HG02798 (cell line): ENCODE measurements around the gene WDR6.
"Not testable (repeated sequence)": the region's sequence is repeated elsewhere in the genome, so short reads cannot be mapped to it uniquely, and the experiment has no call there.

ENCODE experiments used
- ATAC-seq: cut with Tn5 transposase; IDR thresholded peaks from one replicate; pipeline ENCODE4 v1.9.1; 2021; ENCODE audit warnings: mild to moderate bottlenecking; ENCODE audit not compliant: unreplicated experiment, poor library complexity

Gene WDR6

DNA sequence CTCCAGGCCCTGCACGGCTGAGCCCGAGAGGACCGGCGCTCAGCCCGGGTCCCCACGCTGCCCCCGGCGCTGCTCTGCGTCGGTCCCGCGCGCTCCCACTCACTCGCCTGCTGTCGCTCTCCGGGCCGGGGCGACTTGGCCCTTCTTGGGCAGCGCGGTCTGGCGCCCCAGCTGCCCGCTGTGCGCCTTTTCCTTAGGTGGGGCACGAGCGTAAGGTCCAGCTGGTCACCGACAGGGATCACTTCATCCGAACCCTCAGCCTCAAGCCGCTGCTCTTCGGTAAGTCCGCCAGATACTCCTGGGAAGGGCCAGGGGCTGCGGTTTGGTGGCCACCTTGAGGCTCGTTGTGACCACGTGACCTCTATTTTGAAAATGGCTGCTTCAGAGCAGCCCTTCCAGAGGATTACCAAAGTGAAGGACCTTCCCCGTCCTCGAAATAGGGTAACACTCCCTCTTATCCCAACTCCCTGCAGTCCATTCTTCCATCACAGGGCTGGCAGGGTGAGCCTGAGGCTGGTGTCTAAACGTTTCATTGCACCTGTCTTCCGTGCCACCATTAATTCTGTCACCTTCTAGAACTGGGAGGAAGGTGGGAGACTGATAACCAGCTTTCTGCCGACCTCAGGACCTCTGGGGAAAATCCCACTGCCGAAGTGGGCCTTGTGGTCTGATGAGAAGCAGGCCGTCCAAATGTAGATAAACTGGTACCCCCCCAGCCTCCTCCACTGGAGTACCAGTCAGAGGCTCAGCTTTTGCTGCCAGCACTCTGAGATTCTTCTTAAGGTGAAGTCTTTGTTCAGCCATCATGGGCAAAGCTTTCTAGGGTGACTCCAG lies 16.3 kb upstream of the WDR6 start:
- ATAC-seq: peak; percentile 14

- ATAC-seq: no peak
Measured at GRCh38 chr3:48991851-48992545, 15.2 kb upstream of the WDR6 start.

GRCh38 chr3:48993834-48994233 lies 13.4 kb upstream of the WDR6 start:
- ATAC-seq: no peak

GRCh38 chr3:48996640-48997039 lies 10.6 kb upstream of the WDR6 start:
- no peak for ATAC-seq

DNA sequence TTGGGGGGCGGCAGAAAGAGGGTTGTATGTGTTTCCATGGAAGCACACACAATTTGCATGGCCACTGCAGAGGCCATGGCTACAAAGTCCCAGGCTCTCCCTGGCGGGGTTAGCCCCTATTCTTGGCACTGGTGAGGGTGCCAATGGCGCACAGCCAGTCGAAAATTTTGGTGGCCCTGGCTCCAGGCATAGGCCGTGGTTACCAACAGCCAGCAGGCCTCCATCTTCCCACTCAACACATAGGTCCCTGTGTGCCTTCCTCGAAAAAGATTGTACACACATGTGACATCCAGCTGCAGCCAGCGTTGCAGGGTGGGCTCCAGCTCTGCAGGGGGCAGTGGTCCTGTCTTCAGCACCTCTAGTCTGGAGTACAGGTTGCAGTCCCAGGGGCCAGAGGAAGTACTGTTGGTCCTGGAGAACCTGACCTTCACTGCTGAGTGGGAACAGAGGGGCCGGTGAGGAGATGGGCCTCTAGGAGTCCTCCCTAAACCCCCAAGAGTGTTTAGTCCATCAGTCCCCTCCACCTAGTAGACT lies 10.0 kb upstream of the WDR6 start:
- no peak for ATAC-seq

GRCh38 chr3:48997714-48998637 lies 9.2 kb upstream of the WDR6 start:
- ATAC-seq: no peak

DNA sequence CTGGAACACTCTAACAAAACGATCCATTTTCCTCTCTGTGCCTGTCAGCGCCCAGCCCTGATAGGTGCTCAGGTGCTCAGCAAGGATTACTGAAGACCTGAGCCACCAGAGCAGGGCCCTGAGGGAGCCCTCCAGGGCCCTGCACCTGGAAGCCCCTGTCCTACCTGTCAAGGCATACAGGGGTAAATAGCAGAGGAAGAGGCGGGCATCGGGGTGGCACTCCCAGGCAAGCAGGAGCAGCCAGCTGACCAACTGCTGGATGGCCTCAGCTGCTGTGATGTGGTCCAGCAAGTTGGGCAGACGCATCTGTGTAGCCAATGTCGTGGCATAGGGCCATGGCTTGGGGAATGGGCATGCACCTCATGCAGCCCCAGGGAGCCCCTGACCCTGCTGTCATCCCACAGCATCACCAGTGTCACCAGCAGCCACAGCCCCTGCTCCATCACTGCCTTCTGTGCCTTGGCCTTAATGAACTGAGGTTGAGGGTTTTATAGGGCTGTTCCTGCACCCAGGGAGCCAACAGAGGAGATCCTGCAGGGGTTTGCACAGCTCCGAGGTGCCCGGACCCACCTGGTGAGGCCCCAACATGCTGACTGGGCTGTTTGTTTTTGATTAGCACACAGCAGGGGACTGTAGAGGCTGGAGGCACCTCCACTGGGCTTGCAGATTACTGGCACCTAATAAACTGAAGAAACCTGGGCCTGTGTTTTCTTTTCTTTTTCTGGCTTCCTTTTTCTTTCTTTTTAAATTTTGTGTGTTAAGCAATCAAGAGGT lies 7.9 kb upstream of the WDR6 start:
- no peak for ATAC-seq

DNA sequence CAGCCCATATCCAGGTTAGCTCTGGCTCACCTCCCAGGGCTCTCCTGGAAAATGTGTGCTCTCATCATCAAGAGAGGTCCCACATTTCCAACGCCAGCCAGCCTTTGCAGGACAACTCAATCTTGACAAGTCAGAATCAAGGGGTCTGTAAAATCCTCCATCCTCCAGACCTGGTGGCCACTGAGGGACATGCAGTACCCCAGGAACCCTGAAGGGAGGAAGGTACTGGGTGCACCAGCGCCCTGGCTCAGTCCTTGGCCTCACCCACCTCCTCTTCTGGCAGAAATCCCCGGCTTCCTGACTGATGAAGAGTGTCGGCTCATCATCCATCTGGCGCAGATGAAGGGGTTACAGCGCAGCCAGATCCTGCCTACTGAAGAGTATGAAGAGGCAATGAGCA lies 6.0 kb upstream of the WDR6 start:
- ATAC-seq: no peak

DNA sequence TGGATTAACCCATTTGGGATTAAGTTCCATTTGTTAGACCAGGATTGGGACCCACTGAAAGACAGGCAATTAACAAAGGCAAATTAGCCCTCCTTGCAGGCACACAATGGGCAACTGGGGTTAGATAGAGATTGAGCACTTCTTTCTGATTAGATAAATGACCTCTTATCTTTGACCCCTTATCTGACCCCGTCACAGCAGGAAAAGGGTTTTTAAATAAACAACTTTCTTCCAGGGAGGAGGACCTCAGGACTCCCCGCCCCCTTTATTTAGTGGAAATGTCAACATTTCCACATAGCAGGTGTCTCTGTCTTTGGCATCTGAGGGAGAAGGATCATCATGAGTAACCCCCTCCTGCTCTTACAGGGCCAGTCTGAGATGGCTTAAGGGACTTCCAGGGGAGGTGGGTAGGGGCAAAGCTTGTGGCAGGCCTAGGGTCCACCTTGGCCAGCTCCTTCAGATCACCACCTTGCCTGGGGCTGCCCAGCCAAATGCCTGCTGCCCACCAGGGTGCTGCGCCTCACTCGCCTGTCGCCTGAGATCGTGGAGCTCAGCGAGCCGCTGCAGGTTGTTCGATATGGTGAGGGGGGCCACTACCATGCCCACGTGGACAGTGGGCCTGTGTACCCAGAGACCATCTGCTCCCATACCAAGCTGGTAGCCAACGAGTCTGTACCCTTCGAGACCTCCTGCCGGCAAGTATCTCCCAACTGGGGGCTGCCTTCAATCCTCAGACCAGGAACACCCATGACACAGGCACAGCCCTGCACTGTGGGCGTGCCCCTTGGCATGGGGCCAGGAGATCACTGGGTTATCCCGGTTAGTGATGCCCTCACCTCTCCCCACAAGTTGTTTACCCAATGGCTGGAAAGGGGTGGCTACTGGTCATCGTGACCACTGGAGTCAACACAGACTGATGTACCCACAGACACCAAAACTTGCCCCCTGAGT lies 2.6 kb upstream of the WDR6 start:
- no peak for ATAC-seq

GRCh38 chr3:49005303-49005680 lies 1.9 kb upstream of the WDR6 start:
- no peak for ATAC-seq

GRCh38 chr3:49005998-49006397 lies 1.2 kb upstream of the WDR6 start:
- no peak for ATAC-seq

- no peak for ATAC-seq
Measured at GRCh38 chr3:49006408-49007067, 653 bp upstream of the WDR6 start.

GRCh38 chr3:49007771-49008528 lies 759 bp downstream of the WDR6 start:
- peak; percentile 40 for ATAC-seq

GRCh38 chr3:49008627-49009026 lies 1.4 kb downstream of the WDR6 start:
- ATAC-seq: not testable (repeated sequence)

DNA sequence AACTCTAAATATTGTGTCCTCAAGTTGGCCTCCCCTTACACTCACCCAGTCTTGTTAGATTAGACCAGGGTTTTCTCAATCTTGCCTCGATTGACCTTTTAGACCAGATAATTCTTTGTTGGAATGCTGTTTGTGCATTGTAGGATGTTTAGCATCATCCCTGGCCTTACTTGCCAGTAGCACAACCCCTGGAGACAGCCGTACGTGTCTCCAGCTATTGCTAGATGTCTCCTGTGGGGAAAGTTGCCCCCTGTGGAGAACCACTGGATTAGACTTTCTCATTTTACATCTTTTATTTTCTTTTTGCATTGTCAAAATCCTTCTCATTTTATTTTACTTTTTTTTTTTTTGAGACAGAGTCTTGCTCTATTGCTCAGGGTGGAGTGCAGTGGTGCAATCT lies 2.2 kb downstream of the WDR6 start:
- ATAC-seq: no peak

- no peak for ATAC-seq
Measured at GRCh38 chr3:49012441-49013017, 5.3 kb downstream of the WDR6 start.

DNA sequence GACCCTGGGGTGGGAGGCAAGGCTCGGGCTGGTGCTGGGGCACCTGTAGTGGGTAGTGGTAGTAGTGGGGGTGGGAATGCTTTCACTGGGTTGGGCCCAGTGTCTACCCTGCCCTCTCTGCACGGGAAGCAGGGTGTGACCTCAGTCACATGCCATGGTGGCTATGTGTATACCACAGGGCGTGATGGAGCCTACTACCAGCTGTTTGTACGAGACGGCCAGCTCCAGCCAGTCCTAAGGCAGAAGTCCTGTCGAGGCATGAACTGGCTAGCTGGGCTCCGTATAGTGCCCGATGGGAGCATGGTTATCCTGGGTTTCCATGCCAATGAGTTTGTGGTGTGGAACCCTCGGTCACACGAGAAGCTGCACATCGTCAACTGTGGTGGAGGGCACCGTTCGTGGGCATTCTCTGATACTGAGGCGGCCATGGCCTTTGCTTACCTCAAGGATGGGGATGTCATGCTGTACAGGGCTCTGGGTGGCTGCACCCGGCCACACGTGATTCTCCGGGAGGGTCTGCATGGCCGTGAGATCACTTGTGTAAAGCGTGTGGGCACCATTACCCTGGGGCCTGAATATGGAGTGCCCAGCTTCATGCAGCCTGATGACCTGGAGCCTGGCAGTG lies 6.0 kb downstream of the WDR6 start:
- ATAC-seq: no peak
